ENCODE results near the gene COLEC12.

Gene COLEC12

GRCh38 chr18:388200-388599 is 112.3 kb downstream of the COLEC12 start:
- TF ChIP-seq CTCF (conservative IDR thresholded peaks at IDR 0.05; ENCODE audit: control insufficient read depth, insufficient read depth, low read depth, low read length), result no peak
- no peak for DNase-seq (ENCODE audit: low read depth)
- no peak overlapping the region for H3K4me3 ChIP-seq (ENCODE audit: control insufficient read depth, low read depth, low read length)

GRCh38 chr18:386994-387393 is 113.5 kb downstream of the COLEC12 start:
- TF ChIP-seq CTCF (conservative IDR thresholded peaks at IDR 0.05; ENCODE audit: control insufficient read depth, insufficient read depth, low read depth, low read length), result no peak
- H3K4me3 ChIP-seq (ENCODE audit: control insufficient read depth, low read depth, low read length), result no peak overlapping the region
- DNase-seq (ENCODE audit: low read depth), result no peak

- no peak for TF ChIP-seq CTCF (conservative IDR thresholded peaks at IDR 0.05; ENCODE audit: control insufficient read depth, insufficient read depth, low read depth, low read length)
- DNase-seq (ENCODE audit: low read depth), result no peak
- no peak overlapping the region for H3K4me3 ChIP-seq (ENCODE audit: control insufficient read depth, low read depth, low read length)
These were observed 115.6 kb downstream of the COLEC12 start for GRCh38 chr18:384897-385296.

GRCh38 chr18:383135-383534 is 117.4 kb downstream of the COLEC12 start:
- DNase-seq (ENCODE audit: low read depth), result no peak
- H3K4me3 ChIP-seq (ENCODE audit: control insufficient read depth, low read depth, low read length), result no peak overlapping the region
- TF ChIP-seq CTCF (conservative IDR thresholded peaks at IDR 0.05; ENCODE audit: control insufficient read depth, insufficient read depth, low read depth, low read length), result no peak

- DNase-seq (ENCODE audit: low read depth), result no peak
- no peak for TF ChIP-seq CTCF (conservative IDR thresholded peaks at IDR 0.05; ENCODE audit: control insufficient read depth, insufficient read depth, low read depth, low read length)
- H3K4me3 ChIP-seq (ENCODE audit: control insufficient read depth, low read depth, low read length), result no peak overlapping the region
These were observed 118.0 kb downstream of the COLEC12 start for GRCh38 chr18:382423-382984.

GRCh38 chr18:379681-380330 is 120.7 kb downstream of the COLEC12 start:
- no peak overlapping the region for H3K4me3 ChIP-seq (ENCODE audit: control insufficient read depth, low read depth, low read length)
- DNase-seq (ENCODE audit: low read depth), result no peak
- no peak for TF ChIP-seq CTCF (conservative IDR thresholded peaks at IDR 0.05; ENCODE audit: control insufficient read depth, insufficient read depth, low read depth, low read length)

All from fibroblast of mammary gland (primary cell).